Effector memory CD8-positive, alpha-beta T cell (primary cell): Measurements from ENCODE around the gene SZRD1.
"Not testable (repeated sequence)": the region's sequence is repeated elsewhere in the genome, so short reads cannot be mapped to it uniquely, and the experiment has no call there.

ENCODE experiments used
- ATAC-seq: fragments of 150-1000 bp; cut with Tn5 transposase; replicated peaks from 2 replicates; pipeline ENCODE4 v1.10.0; 2021; ENCODE audit warnings: mild to moderate bottlenecking, moderate library complexity
- DNase-seq, 3 experiments: peaks; one replicate each; pipeline ENCODE4 v3.0.0; 2021
- H3K27ac Mint-ChIP-seq, 2 donors: one replicate each; pipeline ENCODE4 v1.8.0; 2022; ENCODE audit warnings: mild to moderate bottlenecking in 2 of 2, mixed read lengths in 2 of 2, moderate library complexity in 2 of 2
- H3K27me3 Mint-ChIP-seq, 2 donors: one replicate each; pipeline ENCODE4 v1.8.0; 2022; ENCODE audit warnings: mixed read lengths in 2 of 2
- H3K36me3 Mint-ChIP-seq: one replicate; pipeline ENCODE4 v1.8.0; 2022; ENCODE audit warnings: mild to moderate bottlenecking, moderate library complexity, mixed read lengths; ENCODE audit not compliant: insufficient read depth
- H3K4me1 Mint-ChIP-seq, 2 donors: one replicate each; pipeline ENCODE4 v1.8.0; 2022; ENCODE audit warnings: low read depth in 2 of 2, mixed read lengths in 2 of 2
- H3K4me3 Mint-ChIP-seq, 2 donors: one replicate each; pipeline ENCODE4 v1.8.0; 2022; ENCODE audit warnings: mild to moderate bottlenecking in 2 of 2, mixed read lengths in 2 of 2, moderate library complexity in 2 of 2
- H3K9me3 Mint-ChIP-seq, 2 donors: one replicate each; pipeline ENCODE4 v1.8.0; 2022; ENCODE audit warnings: mixed read lengths in 2 of 2

SZRD1 gene

DNA sequence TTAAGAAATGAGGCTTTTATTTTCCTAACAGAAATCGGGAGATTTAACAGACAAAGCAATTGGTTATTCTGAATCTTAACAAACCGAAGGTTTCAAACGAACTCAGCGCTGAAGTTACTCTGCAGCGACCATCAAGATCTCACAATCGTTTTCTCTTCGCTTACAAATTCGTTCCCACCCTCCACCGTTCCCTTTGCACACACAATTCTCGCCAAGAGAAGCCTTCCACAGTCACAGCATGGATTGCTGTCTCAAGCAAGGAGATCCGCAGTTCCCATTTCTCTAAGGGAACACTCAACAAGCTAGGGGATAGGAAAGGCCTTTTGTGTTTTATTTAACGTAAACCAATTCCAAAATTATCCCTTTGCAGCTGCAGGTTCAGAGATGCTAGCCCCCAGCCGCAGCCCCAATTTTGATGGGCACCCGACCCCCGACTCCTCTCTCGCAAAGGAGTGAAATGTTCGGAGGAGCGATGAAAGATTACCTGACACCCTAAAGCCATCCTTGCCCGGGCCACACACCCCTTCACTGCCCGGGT, 15.5 kb upstream of the SZRD1 start:
- DNase-seq (no peak), ATAC-seq (no peak)
- peak overlapping the region; percentile 90 to 92 for H3K4me3 Mint-ChIP-seq

DNA sequence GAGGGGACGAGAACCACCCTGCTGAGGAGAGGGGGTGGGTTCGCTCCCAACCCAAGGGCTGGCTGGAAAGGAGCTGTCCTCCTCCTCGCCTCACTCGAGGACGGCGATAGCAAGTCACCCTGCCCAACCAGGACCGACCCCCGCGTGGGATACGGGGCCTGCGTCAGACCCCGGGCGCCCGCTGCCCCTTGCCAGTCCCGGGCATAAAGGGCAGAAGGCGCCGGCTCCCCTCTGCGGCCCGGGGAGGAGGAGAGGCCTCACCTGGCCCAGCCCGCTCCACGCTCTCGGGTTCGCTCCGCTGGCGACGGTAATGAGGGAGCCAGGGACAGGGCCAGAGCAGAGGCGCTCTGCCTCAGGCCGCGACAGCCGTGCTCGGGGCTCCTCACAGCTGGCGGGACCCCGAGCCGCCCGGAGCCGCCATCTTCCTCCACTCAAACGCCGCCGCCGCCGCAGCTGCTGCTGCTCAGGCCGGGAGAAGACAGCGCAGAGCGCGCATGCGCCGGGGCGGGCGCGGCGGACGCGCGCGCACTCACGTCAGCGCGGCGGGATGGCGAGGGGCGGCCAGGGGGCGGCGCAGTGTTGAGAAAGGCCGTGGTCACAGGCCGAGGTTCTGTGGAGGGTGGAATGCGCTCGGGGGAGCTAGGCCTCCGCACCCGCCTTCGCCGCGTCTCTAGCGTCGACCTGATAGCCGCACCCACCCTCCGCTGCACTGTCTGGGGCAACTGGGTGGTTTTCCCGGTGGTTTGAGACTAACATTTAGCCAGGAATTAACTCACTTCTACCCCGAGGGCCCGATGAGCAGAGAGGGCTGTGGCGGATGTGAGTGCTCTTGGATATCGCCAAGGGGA, 14.8 kb upstream of the SZRD1 start, which contains the start of gene FBXO42:
FBXO42 (minus strand) TSS at position 487 of the 848 bp plus-strand sequence. CDS start 37,062 bp downstream, outside the sequence.
- Mint-ChIP-seq H3K9me3 (no peaks in the 10 kb centered on the region), H3K4me3 (peak within 1 kb of the TSS; percentile 90 to 92), H3K4me1 (peaks cover 22 to 23% of the 10 kb centered on the region in 2 donors), H3K36me3 (peaks cover 11% of the 10 kb centered on the region), H3K27me3 (no peaks in the 10 kb centered on the region), H3K27ac (peak within 1 kb of the TSS; percentile 95 to 97)
- ATAC-seq (peak; percentile 92), DNase-seq (peak; percentile 89 to 92 (median 92))

More for the DNA sequence above, 15.5 kb upstream of the SZRD1 start:
- peaks cover 22 to 23% of the 10 kb centered on the region in 2 donors for H3K4me1 Mint-ChIP-seq
- no peaks in the 10 kb centered on the region for H3K27me3 Mint-ChIP-seq
- no peaks in the 10 kb centered on the region for H3K9me3 Mint-ChIP-seq
- H3K36me3 Mint-ChIP-seq, result peaks cover 11% of the 10 kb centered on the region
- H3K27ac Mint-ChIP-seq, result peak overlapping the region; percentile 95 to 97

DNA sequence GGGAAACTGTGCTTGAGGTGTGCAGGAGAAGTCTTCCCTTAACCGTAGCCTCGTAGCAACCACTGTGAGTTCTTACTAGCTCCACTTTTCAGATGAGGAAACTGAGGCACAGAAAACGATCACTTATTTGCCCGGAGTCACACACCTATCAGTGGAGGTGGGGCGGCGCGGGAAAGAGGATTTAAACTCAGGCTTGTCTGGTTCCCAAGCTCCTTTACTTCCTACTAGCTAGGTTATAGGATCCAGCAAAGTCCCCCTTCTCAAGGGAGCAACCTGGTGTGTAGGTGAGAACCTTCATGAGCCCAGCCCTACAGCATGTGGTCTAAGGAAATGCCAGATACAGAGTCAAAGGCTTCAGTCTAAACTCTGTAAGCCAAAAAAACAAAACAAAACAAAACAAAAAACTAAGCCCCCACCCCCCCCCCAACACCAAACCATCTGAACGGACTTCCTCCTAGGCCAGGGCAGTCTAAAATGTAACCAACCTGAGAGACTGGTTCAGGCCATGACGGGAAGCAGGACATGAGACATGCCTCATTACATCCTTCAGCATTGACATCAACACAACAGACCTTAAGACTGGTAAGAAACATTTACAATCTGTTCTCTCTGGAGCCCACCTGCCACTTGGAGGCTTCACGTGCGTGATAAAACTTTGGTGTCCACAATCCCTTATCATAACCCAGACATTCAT, 14.1 kb upstream of the SZRD1 start:
- Mint-ChIP-seq H3K36me3 (peaks cover 11% of the 10 kb centered on the region), H3K27ac (peak overlapping the region; percentile 95 to 97), H3K27me3 (no peaks in the 10 kb centered on the region), H3K4me1 (peaks cover 22 to 23% of the 10 kb centered on the region in 2 donors), H3K4me3 (peak overlapping the region; percentile 90 to 92), H3K9me3 (no peaks in the 10 kb centered on the region)
- DNase-seq (no peak), ATAC-seq (no peak)

GRCh38 chr1:16354619-16355018, 12.4 kb upstream of the SZRD1 start:
- DNase-seq, result no peak
- no peak for ATAC-seq
- H3K27ac Mint-ChIP-seq, result no peak overlapping the region
- peaks cover 19 to 20% of the 10 kb centered on the region in 2 donors for H3K4me1 Mint-ChIP-seq
- H3K27me3 Mint-ChIP-seq, result no peaks in the 10 kb centered on the region
- H3K9me3 Mint-ChIP-seq, result no peaks in the 10 kb centered on the region
- no peak overlapping the region for H3K4me3 Mint-ChIP-seq
- peaks cover 11% of the 10 kb centered on the region for H3K36me3 Mint-ChIP-seq

GRCh38 chr1:16356867-16357266, 10.2 kb upstream of the SZRD1 start:
- no peak overlapping the region for H3K27ac Mint-ChIP-seq
- ATAC-seq (no peak), DNase-seq (no peak)
- no peak overlapping the region for H3K4me3 Mint-ChIP-seq
- H3K9me3 Mint-ChIP-seq, result no peaks in the 10 kb centered on the region
- H3K36me3 Mint-ChIP-seq, result peaks cover 10% of the 10 kb centered on the region
- H3K27me3 Mint-ChIP-seq, result no peaks in the 10 kb centered on the region
- H3K4me1 Mint-ChIP-seq, result peaks cover 0 to 2% of the 10 kb centered on the region in 2 donors

- H3K9me3 Mint-ChIP-seq, H3K27ac Mint-ChIP-seq, H3K27me3 Mint-ChIP-seq, DNase-seq, H3K4me3 Mint-ChIP-seq, ATAC-seq: not testable (repeated sequence)
- H3K36me3 Mint-ChIP-seq, result peaks cover 18% of the 10 kb centered on the region
- H3K4me1 Mint-ChIP-seq, result peaks cover 16 to 19% of the 10 kb centered on the region in 2 donors
These were observed 1.9 kb upstream of the SZRD1 start for GRCh38 chr1:16365146-16365498.

GRCh38 chr1:16367258-16367967, 371 bp downstream of the SZRD1 start:
- Mint-ChIP-seq H3K4me1 (peaks cover 32 to 36% of the 10 kb centered on the region in 2 donors), H3K27me3 (no peaks in the 10 kb centered on the region), H3K36me3 (peaks cover 27% of the 10 kb centered on the region), H3K4me3 (peak overlapping the region; percentile 98), H3K27ac (peak overlapping the region; percentile 98 to 99), H3K9me3 (no peaks in the 10 kb centered on the region)
- peak; percentile 81 to 86 (median 82) for DNase-seq
- peak; percentile 70 for ATAC-seq

- peaks cover 38 to 42% of the 10 kb centered on the region in 2 donors for H3K4me1 Mint-ChIP-seq
- peak overlapping the region; percentile 98 for H3K4me3 Mint-ChIP-seq
- H3K27ac Mint-ChIP-seq, result peak overlapping the region; percentile 98 to 99
- DNase-seq (peak in 1 of 3 experiments; percentile 7), ATAC-seq (no peak)
- H3K27me3 Mint-ChIP-seq, result no peaks in the 10 kb centered on the region
- no peaks in the 10 kb centered on the region for H3K9me3 Mint-ChIP-seq
- peaks cover 31% of the 10 kb centered on the region for H3K36me3 Mint-ChIP-seq
These were observed 1.2 kb downstream of the SZRD1 start for GRCh38 chr1:16367968-16368890.

DNA sequence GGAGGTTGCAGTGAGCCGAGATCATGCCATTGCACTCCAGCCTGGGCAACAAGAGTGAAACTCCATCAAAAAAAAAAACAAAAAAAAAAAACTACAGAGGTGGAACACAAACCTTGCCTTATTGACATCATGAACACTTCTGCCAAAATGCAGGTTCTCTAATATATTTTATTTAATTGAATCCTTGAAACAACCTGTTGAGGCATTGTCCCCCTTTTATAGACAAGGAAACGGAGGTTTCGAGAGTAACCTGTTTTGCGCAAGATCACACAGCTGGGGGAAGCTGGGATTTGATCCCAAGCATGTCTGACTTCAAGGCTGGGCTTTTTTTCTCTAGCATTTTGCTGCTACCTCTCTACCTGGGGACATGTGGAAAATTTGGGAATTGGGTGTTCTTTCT, 2.8 kb downstream of the SZRD1 start:
- Mint-ChIP-seq H3K36me3 (peaks cover 39% of the 10 kb centered on the region), H3K4me3 (peak overlapping the region; percentile 98), H3K9me3 (no peaks in the 10 kb centered on the region), H3K27ac (no peak overlapping the region), H3K4me1 (peaks cover 48 to 52% of the 10 kb centered on the region in 2 donors), H3K27me3 (no peaks in the 10 kb centered on the region)
- DNase-seq (no peak), ATAC-seq (no peak)

DNA sequence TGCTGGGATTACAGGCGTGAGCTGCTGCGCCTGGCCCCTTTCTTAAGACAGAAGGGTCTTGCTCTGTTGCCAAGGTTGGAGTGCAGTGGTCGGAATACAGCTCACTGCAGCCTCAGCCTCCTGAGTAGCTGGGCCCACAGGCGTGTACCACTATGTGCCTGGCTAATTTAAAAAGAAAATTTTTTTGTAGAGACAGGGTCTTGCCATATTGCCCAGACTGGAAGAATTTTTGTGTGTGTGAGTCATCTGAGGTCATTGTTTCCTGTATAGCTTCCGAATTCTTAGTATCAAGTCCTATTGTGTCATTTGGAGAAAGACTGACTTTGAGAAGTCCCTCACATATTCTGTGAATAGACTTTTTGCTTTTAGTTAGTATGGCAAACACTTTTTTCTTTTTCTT, 4.7 kb downstream of the SZRD1 start:
- Mint-ChIP-seq H3K27me3 (no peaks in the 10 kb centered on the region), H3K36me3 (peaks cover 52% of the 10 kb centered on the region), H3K4me1 (peaks cover 64 to 65% of the 10 kb centered on the region in 2 donors), H3K4me3 (peak overlapping the region; percentile 67 to 68), H3K9me3 (no peaks in the 10 kb centered on the region), H3K27ac (peak overlapping the region; percentile 78 to 83)
- DNase-seq (no peak), ATAC-seq (no peak)

DNA sequence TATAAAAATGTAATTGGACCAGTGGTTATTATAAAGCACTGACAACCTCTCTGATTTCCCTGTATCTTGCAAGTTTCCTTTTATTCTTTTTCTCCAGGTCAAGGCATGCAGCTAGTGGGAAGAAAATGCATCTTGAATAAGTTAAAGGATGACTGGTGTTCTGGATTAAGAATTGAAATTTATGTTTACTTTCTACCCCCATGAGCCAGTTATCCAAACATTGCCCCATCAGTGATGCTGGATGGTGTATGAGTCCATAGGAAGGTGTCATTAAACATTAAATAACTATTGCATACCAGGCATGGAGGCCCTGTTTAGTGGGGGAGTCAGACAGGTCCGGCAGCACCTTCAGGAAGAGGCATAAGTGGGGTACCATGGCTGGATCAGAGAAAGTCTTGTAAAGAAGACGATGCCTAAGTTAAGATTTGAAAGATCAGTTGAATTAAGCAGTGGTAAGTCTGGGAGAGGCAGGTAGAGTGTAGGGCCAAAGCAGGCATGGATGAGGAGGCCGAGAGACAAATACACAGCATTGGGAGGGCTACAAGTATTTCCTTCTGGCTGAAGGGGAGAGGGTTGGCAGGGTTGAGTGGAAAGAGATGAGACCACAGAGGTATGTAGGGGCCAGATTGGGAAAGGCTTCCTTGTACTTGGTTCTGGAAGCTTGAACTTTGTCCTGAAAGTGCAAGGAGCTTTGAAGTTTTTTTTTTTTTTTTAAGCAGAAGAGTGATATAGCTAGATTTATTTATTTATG, 5.7 kb downstream of the SZRD1 start:
- Mint-ChIP-seq H3K4me3 (peak overlapping the region; percentile 67 to 68), H3K9me3 (no peaks in the 10 kb centered on the region), H3K27ac (peak overlapping the region in 1 of 2 donors; percentile 83), H3K4me1 (peaks cover 70 to 74% of the 10 kb centered on the region in 2 donors), H3K27me3 (no peaks in the 10 kb centered on the region), H3K36me3 (peaks cover 53% of the 10 kb centered on the region)
- ATAC-seq (no peak), DNase-seq (no peak)

- Mint-ChIP-seq H3K4me3 (peak overlapping the region in 1 of 2 donors; percentile 40), H3K27ac (peak overlapping the region; percentile 33 to 57), H3K27me3 (no peaks in the 10 kb centered on the region), H3K4me1 (peaks cover 66 to 70% of the 10 kb centered on the region in 2 donors), H3K9me3 (no peaks in the 10 kb centered on the region), H3K36me3 (peaks cover 56% of the 10 kb centered on the region)
- DNase-seq (no peak), ATAC-seq (no peak)
These were observed 7.2 kb downstream of the SZRD1 start for GRCh38 chr1:16374266-16374665.
